Measurements from ENCODE around the gene NIT1.

Gene NIT1

GRCh38 chr1:161117759-161118581, at the start of gene NIT1, which contains the start of gene PFDN2:
Gene NIT1, plus strand, starts transcription at chr1:161118105. Its CDS starts 72 bp downstream, at chr1:161118177.
Gene PFDN2, minus strand, starts transcription at chr1:161118037. Its CDS starts 11 bp downstream, at chr1:161118026.
- peak; percentile 62 for DNase-seq

DNA sequence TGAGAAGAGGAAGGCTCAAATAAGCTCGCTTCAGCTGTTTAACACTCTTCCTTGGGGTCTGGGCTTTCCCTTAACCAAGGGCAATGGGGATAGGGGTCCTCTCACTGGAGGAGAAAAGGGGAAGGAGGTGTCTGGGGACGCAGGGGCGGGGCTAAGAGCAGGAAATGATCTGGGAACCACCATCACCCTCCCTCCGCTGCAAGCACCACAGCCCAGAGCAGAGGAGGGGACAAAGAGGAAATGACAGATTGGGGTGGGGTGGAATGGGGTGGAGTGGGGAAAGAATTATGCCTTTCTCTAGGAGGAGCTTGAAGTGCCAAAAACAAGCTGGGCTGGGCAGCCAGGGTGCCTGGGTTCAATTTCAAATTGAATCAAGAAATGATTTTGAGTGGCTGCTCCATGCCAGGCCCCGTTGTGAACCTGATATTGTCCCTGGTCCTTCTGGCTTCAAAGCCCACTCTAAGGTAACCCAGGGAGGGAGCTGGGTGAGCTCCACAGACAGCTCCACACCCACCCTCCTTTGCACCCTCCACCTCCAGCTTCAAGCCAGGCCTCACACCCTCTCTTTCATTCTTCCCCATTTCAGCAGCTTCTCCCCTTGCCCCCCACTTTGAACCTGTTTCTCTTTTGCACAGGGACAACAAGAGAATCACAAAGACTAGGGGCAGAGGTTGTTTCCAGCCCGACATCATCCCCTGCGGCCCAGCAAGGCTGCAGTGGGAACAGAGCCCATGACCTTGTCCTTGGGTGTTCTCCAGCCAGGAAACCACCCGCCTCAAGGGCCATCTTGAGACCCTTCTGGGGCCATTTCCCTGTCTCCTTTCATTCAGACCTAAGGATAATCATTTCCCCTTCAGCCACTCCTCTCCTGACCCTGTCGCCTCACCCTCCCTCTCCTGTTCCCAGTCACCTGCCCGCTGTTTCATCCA, 49.3 kb upstream of the NIT1 start:
- DNase-seq = no peak

DNA sequence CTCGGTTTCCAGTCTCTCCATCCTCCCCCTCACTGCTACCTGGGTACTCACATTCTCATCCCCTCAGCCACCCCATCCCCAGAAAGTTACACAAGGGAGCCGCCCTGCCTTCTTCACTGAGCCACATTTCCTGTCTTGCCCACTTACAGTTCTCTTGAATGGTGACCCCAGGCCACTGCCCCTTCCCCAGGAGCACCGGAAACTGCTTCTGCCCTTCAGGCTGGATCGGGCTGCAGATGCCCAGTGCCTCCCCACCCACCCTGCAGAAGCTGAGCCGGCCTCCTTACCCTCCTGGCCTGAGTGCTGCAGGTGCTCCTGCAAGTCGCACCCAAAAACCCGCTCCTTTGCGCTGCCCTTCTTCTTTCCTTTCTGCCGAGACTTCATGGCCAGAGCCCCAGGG, 48.7 kb upstream of the NIT1 start:
- no peak for DNase-seq

GRCh38 chr1:161069731-161070270, 48.1 kb upstream of the NIT1 start, which contains the start of gene ARHGAP30:
Gene ARHGAP30, minus strand, starts transcription at chr1:161069891. Its CDS starts 267 bp downstream, at chr1:161069624.
- DNase-seq = no peak

DNA sequence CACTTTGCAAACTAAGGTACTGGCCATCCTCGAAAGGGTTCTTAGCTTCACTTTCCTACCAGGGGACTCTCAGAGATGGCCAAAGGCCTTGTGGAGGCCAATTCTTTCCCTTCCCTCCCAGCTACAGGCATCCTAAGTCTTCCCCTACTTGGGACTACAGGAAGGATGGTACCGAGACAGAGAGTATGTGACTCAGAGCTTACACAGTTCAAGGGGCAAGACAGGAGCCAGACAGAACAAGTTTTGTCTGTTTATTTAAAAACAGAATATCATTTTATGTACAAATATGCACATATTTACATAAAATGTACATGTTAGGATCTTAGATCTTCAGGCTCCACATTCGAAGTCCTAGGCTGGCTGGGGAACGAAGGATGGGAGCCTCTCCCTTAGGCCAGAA, 47.1 kb upstream of the NIT1 start:
- no peak for DNase-seq

DNA sequence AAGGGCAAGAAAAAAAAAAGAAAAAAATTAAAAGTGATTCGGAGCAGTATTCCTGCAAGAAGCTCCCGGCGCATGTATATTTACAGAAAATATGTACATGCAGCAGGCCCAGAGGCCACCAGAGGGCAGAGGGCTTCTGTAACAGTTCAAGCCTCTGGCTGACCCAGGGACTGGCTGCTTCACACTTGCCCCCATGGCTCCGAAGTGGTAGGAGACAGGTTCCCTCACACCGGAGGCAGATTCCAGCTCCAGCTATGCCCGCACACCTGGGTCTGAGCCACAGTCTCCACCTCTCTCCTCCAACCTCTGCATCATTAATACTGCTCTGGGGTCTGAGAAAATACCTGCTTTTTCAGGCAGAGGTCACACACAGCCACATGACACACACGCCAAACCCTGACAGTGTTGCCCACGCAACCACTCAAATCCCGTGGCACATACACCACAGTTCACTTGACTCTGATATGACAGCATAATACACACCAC, 46.0 kb upstream of the NIT1 start:
- no peak for DNase-seq

DNA sequence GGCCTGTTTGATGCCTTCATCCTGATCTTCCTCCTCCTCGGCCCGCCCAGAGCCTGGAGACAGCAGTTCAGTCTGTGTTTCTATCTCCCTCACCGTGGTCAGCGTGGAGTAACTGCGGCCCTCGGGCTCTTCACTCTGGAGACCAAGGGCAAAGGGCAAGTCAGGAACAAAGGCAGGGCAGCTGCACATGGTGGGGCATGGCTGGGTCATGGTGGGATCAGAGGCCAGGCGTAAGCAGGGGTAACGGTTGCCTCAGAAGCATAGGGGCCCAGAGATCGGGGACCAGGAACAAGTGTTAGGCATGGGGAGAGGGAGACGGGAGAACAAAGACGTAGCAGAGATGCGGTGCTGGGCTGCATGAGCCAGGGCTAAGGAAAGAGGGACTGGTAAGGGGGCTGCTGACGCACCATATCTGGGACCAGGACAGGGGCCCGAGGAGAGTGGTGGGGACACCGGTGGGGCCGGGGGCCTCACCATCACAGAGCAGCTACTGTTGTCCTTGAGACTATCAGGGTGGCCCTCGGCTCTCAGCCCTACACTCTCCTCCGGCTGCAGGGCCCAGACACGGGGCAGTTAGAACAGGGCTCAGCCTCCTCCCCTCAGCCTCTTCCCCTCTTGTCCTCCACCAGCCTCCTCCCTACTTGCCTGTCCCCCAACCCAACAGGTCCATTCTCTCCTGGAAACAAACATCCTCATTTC, 45.0 kb upstream of the NIT1 start:
- DNase-seq = no peak

GRCh38 chr1:161073474-161074121, 44.3 kb upstream of the NIT1 start:
- DNase-seq = no peak

DNA sequence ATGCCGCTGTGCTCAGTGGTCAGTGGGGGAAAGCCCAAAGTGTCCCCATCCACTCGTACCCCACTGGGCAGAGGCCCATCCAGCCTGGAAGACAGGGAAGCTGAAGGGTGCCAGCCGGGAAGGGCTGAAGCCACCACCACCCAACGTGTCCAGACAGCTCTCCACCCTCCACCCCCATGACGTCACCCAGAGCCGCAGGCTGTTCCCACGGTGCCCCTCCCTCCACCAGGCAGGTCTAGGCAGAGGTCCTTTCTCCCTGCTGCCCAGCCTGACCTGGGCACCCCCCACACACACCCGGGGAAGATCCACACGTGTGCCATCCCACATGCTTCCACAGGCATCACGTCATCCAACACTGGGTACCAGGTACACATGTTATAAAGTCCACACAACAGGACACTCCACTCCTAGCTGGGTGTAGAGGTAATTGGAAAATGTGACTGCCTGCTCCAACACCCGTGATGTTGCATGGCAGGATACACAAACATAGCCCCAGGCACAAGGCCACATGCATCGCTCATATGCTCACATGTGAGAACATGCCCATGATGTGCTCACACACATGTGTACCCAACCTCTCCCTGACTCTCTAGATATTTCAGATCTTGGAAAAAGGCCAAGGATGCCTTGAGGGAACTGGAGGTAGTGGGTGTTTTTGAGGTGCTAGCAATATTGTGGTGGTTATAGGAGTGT, 43.1 kb upstream of the NIT1 start:
- DNase-seq = no peak

GRCh38 chr1:161076410-161076809, 41.5 kb upstream of the NIT1 start:
- DNase-seq = no peak

- no peak for DNase-seq
These were observed 40.5 kb upstream of the NIT1 start for GRCh38 chr1:161077426-161077825.

GRCh38 chr1:161079436-161080110, 38.3 kb upstream of the NIT1 start:
- DNase-seq = no peak

DNA sequence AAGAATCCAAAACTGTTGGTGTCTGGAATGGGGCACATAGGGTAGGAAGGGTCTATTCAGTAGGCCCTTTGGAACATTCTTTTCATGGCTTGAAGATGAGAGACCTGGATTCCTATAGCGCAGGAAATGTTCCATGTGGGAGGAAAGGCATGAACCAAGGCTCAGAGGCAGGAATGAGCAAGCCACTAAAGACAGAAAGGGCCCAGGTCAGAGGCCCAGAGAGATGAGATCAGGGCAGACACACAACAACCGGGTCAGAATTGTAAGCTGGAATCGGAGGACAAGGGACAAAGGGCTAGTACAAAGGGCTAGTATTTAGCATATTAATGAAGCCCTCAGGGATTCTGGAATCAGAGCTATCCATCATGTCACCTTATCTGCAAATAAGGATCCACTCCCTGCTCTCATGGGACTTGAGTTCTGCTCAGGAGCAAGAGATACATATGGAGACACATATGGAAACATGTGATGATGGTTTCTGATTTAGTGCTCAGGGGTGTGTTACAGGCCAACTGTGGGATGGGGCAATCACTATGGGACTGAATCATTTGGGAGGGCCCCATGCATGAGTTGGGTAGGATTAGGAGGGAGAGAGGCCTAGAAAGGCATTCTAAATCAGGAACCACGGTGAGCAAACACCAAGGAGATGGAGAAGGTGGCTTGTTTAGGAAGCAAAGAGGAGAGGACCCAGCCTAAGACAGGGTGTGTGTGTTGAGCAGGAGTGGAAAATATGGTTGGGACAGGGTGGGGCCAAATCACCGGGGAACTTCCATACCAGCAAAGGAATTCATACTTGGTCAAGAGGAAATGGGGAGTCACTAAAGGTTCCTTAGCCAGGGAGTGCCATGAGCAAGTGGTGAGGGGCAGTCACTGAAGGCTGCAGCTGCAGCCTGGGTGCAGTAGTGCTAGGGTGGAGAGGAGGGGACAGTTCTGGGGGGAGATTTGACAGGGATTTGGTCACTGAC, 37.2 kb upstream of the NIT1 start:
- DNase-seq = no peak

DNA sequence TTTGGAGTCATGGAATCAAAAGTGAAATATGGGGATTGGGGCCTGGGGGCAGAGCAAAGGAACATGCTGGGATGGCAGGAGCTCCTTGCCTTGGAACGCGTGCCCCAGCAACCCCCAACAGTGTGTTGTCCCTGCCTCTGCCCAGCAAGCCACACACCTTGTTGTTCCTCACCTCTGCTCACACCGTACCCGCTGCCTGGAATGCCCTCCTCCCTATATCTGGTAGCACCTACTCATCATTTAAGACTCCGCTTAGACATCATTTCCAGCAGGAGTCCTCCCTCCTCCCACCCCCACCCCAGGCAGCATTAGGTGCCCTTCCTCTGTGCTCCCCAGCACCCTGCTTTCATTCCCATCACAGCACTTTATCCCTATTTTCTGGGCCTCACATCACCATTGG, 36.4 kb upstream of the NIT1 start:
- no peak for DNase-seq

GRCh38 chr1:161082483-161082882, 35.4 kb upstream of the NIT1 start:
- no peak for DNase-seq

GRCh38 chr1:161082996-161083747, 34.7 kb upstream of the NIT1 start:
- DNase-seq = peak; percentile 73

DNA sequence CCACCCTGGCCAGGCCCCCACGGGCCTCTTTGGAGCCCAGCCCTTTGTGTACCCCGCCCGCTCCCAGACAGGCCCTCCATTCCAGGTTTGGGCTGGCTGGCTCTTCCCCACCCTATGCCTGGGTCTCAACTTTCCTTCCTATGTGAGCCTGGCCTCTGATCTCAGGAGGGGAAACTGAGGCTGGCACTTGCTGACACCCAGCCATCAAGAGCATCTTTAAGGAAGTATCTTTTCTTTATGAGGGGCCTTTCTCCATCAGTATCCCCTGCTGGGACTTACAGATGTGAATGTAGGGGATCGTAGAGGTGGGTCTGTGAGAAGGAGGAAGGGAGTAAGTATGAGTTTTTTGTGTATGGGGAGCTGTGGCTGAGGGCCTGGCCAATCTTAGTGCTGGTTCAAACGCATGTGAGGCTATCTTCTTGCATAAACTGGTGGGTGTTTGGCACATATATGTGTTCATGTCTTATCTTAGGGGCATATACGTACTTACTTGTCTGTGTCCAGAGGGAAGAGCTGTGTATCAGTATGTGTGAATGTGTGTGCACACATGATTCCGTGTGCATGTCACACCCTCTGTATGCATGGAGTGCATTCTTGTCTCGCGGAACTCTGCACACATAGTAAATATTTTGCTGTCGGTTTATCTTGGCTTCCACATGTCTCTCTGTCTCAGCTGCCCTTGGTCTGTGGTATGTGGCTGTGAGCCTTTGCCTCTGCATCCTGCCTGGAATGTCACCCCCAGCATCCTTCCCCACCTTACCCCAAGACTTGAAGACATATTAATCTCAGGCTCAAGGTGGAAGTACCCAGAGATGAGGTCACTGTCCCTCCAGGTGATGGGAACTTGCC, 33.9 kb upstream of the NIT1 start:
- DNase-seq = no peak

- DNase-seq = no peak
These were observed 33.3 kb upstream of the NIT1 start for GRCh38 chr1:161084597-161084988.
